MM.1S (cell line): Measurements from ENCODE around the gene CPVL.

Experiments used
- DNase-seq: peaks from one replicate; pipeline ENCODE4 v3.0.0-alpha.2; 2015
- H2AFZ ChIP-seq: fragments of 300-600 bp; sonication (generic); 2 replicates; pipeline ENCODE4 v1.6.0; 2016; ENCODE audit warnings: antibody characterized with exemption, low read length
- H3F3A ChIP-seq: fragments of 300-600 bp; sonication (generic); 2 replicates; pipeline ENCODE4 v1.6.1; 2016; ENCODE audit warnings: mild to moderate bottlenecking, antibody characterized with exemption, low read length, moderate library complexity, mixed read lengths; ENCODE audit not compliant: insufficient read depth
- H3K27ac ChIP-seq: fragments of 300-600 bp; sonication (generic); 2 replicates; pipeline ENCODE4 v1.5.1; 2016; ENCODE audit warnings: mild to moderate bottlenecking, low read length
- H3K27me3 ChIP-seq: fragments of 300-600 bp; sonication (generic); replicated peaks from 2 replicates; pipeline ENCODE4 v1.6.0; 2016; ENCODE audit warnings: low read length; ENCODE audit not compliant: insufficient read depth
- H3K36me3 ChIP-seq: fragments of 300-600 bp; sonication (generic); replicated peaks from 2 replicates; pipeline ENCODE4 v1.6.1; 2016; ENCODE audit warnings: mild to moderate bottlenecking, low read length, mixed read lengths; ENCODE audit not compliant: insufficient read depth
- H3K4me1 ChIP-seq: fragments of 300-600 bp; sonication (generic); 2 replicates; pipeline ENCODE4 v1.6.1; 2016; ENCODE audit warnings: low read length, mixed read lengths
- H3K4me2 ChIP-seq: fragments of 300-600 bp; sonication (generic); 2 replicates; pipeline ENCODE4 v1.6.0; 2016; ENCODE audit warnings: low read depth, low read length
- H3K4me3 ChIP-seq: fragments of 300-600 bp; sonication (generic); 2 replicates; pipeline ENCODE4 v1.5.1; 2016; ENCODE audit warnings: low read length, mixed read lengths
- H3K79me2 ChIP-seq: fragments of 300-600 bp; sonication (generic); 2 replicates; pipeline ENCODE4 v1.6.1; 2016; ENCODE audit warnings: mixed run types, low read length, mixed read lengths
- H3K9ac ChIP-seq: fragments of 300-600 bp; sonication (generic); 2 replicates; pipeline ENCODE4 v1.6.1; 2016; ENCODE audit warnings: low read length, mixed read lengths
- H3K9me2 ChIP-seq: fragments of 300-600 bp; sonication (generic); replicated peaks from 2 replicates; pipeline ENCODE4 v1.6.1; 2016; ENCODE audit warnings: mild to moderate bottlenecking, low read length, mixed read lengths; ENCODE audit not compliant: insufficient read depth
- H3K9me3 ChIP-seq: fragments of 300-600 bp; sonication (generic); replicated peaks from 2 replicates; pipeline ENCODE4 v1.6.1; 2016; ENCODE audit warnings: mild to moderate bottlenecking, low read length, mixed read lengths; ENCODE audit not compliant: insufficient read depth
- H4K20me1 ChIP-seq: fragments of 300-600 bp; sonication (generic); 2 replicates; pipeline ENCODE4 v1.6.1; 2016; ENCODE audit warnings: mild to moderate bottlenecking, low read length, moderate library complexity, mixed read lengths; ENCODE audit not compliant: insufficient read depth
- EZH2 ChIP-seq: fragments of 300-600 bp; sonication (generic); optimal IDR thresholded peaks from 2 replicates; pipeline ENCODE3; 2017; ENCODE audit warnings: low read depth, mild to moderate bottlenecking, antibody characterized with exemption, low read length, mixed read lengths
- EZH2phosphoT487 ChIP-seq: fragments of 300-600 bp; sonication (generic); IDR thresholded peaks from 2 replicates; pipeline ENCODE4 v1.6.1; 2018; ENCODE audit warnings: antibody characterized with exemption, low read length
- TF ChIP-seq, protein P1 (sequence below): fragments of 300-600 bp; sonication (generic); IDR thresholded peaks from 2 replicates; pipeline ENCODE4 v1.5.1; 2016; ENCODE audit warnings: antibody characterized with exemption, low read length, mixed read lengths

Gene CPVL

DNA sequence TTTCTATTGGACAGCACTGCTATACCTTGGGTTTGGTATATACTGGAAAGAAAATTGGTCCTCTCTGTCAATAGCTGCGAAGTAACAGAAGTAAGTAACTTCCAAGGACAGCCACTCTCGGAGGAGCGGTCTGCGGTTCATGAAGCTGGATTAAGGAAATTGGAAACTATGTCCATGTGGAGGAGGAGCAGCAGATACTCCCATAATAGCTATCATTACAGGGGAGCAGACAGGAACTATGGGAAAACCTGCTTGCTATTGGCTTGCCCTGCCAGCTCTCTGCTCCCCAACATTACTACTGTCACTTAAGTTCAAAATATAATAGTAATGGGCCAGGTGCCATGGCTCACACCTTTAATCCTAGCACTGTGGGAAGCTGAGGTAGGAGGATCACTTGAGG is 104.3 kb downstream of the CPVL start:
- TF ChIP-seq, protein P1, sequence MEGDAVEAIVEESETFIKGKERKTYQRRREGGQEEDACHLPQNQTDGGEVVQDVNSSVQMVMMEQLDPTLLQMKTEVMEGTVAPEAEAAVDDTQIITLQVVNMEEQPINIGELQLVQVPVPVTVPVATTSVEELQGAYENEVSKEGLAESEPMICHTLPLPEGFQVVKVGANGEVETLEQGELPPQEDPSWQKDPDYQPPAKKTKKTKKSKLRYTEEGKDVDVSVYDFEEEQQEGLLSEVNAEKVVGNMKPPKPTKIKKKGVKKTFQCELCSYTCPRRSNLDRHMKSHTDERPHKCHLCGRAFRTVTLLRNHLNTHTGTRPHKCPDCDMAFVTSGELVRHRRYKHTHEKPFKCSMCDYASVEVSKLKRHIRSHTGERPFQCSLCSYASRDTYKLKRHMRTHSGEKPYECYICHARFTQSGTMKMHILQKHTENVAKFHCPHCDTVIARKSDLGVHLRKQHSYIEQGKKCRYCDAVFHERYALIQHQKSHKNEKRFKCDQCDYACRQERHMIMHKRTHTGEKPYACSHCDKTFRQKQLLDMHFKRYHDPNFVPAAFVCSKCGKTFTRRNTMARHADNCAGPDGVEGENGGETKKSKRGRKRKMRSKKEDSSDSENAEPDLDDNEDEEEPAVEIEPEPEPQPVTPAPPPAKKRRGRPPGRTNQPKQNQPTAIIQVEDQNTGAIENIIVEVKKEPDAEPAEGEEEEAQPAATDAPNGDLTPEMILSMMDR, result no peak
- TF ChIP-seq EZH2phosphoT487 (no peak), EZH2 (no peak)
- H2AFZ ChIP-seq, result no peak overlapping the region

DNA sequence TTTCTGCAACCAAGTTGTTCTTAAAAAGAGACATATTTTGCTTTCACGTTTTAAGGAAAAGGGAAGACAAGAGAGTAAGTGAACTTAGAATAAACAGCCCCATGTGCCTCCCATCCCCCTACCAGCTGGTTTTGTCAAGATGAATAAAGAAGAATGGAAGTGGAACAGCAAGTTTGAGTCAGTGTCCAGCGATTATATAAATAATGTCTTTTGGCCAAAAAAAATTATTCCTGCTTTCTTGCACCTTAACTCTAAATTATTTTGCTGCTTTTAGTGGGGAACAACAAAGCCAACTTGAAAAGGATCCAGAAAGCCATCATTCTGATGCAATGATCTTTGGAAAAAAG is 105.8 kb downstream of the CPVL start:
- no peak for DNase-seq
- no peaks in the 10 kb centered on the region for H3K9me2 ChIP-seq
- no peak overlapping the region for H3K9ac ChIP-seq
- H4K20me1 ChIP-seq, result no peaks in the 10 kb centered on the region
- no peaks in the 10 kb centered on the region for H3K9me3 ChIP-seq
- H3K27ac ChIP-seq, result no peak overlapping the region
- H2AFZ ChIP-seq, result no peak overlapping the region
- H3K4me3 ChIP-seq, result no peak overlapping the region
- H3K4me1 ChIP-seq, result no peaks in the 10 kb centered on the region
- H3K79me2 ChIP-seq, result no peaks in the 10 kb centered on the region
- no peak overlapping the region for H3K4me2 ChIP-seq
- TF ChIP-seq, protein P1, result no peak
- TF ChIP-seq EZH2phosphoT487 (no peak), EZH2 (no peak)
- H3F3A ChIP-seq, result no peaks in the 10 kb centered on the region
- no peaks in the 10 kb centered on the region for H3K27me3 ChIP-seq
- H3K36me3 ChIP-seq, result no peaks in the 10 kb centered on the region

More for the DNA sequence above, 104.3 kb downstream of the CPVL start:
- Histone ChIP-seq H3K4me1 (no peaks in the 10 kb centered on the region), H3K79me2 (no peaks in the 10 kb centered on the region), H3K9ac (no peak overlapping the region), H3K9me2 (no peaks in the 10 kb centered on the region), H3K27me3 (no peaks in the 10 kb centered on the region), H3K4me3 (no peak overlapping the region), H3K4me2 (no peak overlapping the region), H4K20me1 (no peaks in the 10 kb centered on the region), H3F3A (no peaks in the 10 kb centered on the region), H3K27ac (no peak overlapping the region), H3K36me3 (no peaks in the 10 kb centered on the region), H3K9me3 (no peaks in the 10 kb centered on the region)
- no peak for DNase-seq

DNA sequence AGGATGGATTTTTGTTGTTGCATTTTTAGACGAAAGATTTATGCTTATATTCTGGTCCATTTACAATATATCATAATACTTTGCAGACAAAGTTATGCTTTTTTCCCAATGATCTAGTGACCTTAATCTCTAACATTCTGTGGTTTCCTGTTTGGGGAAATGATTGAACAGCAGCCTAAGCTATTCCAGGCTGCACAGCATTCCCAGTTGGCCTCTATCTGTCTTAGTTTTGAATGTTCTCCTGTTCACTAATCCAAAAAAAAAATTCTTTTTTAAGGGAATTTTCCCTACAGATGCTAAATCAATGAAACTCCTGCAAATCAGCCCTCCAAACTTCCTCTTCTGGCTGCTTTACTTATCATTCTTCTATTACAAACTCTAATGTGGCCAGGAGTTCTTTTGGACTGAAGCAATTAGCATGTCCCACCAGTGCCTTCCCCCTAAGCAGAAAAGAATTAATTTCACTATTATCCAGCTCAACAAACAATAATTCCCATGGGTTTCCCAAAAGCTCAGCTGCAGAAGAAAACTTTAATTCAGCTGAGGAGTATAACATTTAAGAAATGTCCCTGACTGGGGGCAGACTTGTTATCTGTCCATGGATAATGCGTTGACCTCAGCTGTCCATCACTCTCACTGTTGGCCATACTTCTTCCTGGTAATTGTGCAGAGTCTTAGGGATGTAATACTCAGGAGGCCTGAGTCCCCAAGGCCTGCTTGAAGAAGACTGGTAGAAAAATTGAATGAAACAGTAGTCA is 106.3 kb downstream of the CPVL start:
- H4K20me1 ChIP-seq, result no peaks in the 10 kb centered on the region
- H3K9me2 ChIP-seq, result no peaks in the 10 kb centered on the region
- H3K79me2 ChIP-seq, result no peaks in the 10 kb centered on the region
- no peak for DNase-seq
- no peaks in the 10 kb centered on the region for H3K27me3 ChIP-seq
- H3K36me3 ChIP-seq, result no peaks in the 10 kb centered on the region
- no peak overlapping the region for H2AFZ ChIP-seq
- H3K4me2 ChIP-seq, result no peak overlapping the region
- H3K9ac ChIP-seq, result no peak overlapping the region
- TF ChIP-seq EZH2, result no peak
- no peak for TF ChIP-seq EZH2phosphoT487
- TF ChIP-seq, protein P1, result no peak
- no peak overlapping the region for H3K4me3 ChIP-seq
- H3K4me1 ChIP-seq, result no peaks in the 10 kb centered on the region
- no peaks in the 10 kb centered on the region for H3K9me3 ChIP-seq
- H3K27ac ChIP-seq, result no peak overlapping the region
- no peaks in the 10 kb centered on the region for H3F3A ChIP-seq
